Testis (tissue), 2 donors: ENCODE data around the gene CEP55.

ENCODE experiments used
- CTCF ChIP-seq, 3 experiments: fragments of 450-650 bp in 2 of 3; fragments of 200-600 bp in 1 of 3; sonication (generic) in 1 of 3; IDR thresholded peaks; one replicate each; pipeline ENCODE4 v1.5.1; 2016 to 2019; ENCODE audit warnings: antibody characterized with exemption in 3 of 3, mild to moderate bottlenecking in 2 of 3, moderate library complexity in 1 of 3
- POLR2A ChIP-seq: fragments of 450-650 bp; IDR thresholded peaks from one replicate; pipeline ENCODE4 v1.6.1; 2017; ENCODE audit warnings: antibody characterized with exemption, mild to moderate bottlenecking, moderate library complexity

DNA sequence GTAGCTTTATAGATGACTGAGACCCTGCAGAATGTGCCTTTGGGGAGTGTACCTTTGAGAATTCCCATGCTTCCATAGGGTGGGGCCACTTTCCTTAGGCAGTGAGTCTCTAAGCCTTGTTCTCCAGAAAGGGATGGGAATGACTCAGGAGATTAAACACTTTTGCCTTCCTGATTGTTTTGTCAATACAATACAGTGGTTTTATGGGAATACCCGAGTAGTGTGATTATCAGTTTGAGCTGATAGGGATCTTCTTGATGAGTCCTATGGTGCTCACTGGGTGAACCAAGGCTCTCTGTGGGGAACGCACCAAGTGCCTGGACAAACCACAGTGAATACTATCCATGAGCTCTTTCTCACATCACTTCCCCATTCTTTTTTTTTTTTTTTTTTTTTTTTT lies 20.5 kb upstream of the CEP55 start:
- TF ChIP-seq CTCF (IDR thresholded peaks at IDR 0.05): no peak
- no peak for TF ChIP-seq POLR2A
